Measurements from ENCODE around the gene GTPBP4.

The GTPBP4 gene

DNA sequence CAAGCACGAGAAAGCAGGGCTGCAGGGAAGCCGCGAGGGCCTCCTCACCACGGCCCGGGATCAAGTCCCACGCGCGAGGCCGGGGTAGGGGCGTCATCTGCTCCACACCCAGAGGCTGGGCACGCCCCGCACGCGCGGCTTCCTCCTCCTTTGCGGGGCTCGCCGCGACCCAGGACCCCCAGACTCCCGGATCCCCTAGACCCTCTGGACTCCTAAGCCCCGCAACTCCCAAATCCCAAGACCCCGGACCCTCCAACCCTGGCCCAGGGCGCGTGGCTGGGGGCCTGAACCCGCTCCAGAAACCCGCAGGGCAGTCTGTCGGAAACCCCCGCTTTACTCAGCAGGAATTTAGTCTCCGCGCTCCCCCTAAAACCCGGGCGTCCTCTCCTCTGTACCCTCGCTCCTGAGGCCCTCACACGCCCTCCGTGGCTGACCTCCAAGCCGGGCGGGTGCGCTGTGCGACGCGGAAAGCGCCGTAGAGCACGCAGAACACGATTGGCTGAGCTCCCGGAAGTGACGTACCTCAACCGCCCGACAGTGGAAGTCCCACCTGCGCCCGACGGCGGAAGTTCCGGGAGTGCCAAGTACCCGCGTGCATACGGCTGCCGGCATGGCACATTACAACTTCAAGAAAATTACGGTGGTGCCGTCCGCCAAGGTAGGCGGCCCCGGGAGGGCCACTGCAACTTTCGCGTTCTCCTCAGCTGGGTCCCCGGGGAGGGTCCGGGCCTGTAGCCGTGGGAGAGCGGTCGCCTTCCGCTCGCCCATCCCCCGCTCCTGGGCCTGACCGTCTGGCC, at the start of gene GTPBP4:
Gene GTPBP4 (plus strand): TSS at position 565 of the 797 bp plus-strand sequence. CDS start 46 bp downstream, at position 611.
- peak; percentile 98 for DNase-seq

DNA sequence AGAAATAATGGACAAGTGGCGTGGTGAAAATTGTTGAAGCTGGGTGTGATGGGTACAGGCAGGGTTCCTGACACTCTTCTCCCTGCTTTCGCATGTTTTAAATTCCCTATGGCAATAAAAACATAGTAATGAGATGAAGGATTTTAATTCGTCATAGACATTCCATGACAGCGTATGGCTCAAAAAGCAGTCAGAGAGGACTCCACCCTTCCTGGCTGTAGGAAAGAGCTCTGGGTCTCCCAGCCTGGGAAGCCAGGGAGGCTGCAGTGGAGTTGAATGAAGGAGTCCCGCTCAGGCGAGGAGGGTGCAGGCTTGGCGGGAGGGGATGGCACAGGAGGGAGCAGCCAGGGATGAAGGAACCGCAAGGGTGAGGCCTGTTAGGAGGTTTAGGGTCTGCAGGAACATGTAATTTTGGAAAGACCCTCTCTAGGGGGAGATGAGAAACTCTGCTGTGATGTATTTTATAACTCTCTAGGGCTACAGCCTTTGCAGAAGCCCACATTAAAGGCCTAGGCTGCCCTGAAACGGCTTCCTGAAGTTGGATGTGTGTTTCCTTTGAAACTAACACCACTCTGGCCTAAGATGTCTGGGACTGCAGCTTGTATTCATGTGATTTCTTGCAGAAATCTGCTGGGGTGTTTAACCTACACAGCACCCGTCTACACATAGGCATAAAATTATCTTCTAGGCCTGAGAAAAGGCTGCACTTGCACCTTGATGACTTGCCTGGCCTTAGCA, 49.1 kb upstream of the GTPBP4 start:
- no peak for DNase-seq

DNA sequence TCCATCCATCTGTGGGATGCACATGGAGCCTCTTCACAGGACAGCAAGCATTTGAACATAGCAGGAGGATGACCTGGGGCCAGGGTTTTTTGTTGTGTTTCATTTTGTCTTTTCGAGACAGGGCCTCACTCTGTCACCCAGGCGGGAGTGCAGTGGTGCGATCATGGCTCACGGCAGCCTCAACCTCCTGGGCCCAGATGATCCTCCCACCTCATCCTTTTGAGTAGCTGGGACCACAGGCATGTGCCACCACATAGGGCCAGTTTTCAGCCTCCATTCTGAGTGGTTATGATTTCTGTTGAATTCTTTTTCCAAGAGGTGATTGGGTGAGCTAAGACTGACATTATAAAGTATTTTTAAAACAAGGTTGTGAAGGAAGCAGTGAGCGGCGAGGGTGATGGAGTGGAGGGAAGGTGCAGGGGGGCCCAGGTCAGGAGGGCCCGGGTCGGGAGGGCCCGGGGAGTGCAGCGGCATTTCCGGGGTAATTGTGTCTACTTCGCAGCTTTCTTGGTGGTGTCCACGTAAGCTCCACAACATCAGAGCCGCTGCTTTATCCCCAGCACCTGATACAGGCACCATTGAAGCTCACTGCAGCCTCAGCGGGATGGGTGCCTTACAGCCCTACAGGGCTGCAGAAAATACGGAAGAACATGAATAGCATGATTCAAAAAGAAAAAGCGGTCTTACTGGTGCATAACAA, 44.8 kb upstream of the GTPBP4 start:
- DNase-seq: no peak

DNA sequence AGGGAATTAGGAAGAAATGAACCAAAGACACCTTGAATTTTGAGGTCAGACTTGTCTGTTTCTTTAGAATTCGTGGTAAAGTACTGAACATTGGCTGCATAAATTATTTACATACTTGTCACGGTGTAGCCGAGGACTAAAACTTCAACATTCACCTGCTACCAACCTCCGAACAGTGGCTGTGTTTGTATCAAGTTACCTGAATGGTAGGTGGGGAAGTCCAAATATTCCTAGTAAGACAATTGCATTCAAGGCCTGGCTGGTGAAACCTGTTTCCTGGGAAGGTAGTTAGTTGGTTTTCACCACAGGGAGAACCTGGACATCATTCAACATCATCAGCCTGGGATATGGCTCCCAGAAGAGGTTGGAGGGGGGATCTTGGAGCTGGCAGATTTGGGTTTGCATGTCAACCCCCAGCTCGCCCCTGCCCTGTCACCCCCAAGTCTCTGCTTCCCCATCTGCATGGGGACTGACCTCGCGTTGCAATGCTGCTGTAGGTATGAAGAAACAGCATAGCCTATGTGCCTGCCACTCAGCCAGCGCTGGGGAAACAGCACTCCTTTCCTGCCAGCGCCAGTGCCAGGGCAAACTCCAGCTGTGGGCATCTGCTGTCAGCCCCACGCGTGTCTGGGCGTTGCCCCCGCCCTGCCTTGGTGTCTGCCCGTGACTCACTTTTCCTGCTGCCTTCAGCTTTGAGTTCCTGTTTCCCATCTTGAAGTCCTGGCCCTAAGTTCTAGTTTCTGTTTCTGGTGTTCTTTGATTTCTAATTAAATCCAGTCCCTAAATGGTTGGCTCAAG, 44.0 kb upstream of the GTPBP4 start:
- peak; percentile 99 for DNase-seq

DNA sequence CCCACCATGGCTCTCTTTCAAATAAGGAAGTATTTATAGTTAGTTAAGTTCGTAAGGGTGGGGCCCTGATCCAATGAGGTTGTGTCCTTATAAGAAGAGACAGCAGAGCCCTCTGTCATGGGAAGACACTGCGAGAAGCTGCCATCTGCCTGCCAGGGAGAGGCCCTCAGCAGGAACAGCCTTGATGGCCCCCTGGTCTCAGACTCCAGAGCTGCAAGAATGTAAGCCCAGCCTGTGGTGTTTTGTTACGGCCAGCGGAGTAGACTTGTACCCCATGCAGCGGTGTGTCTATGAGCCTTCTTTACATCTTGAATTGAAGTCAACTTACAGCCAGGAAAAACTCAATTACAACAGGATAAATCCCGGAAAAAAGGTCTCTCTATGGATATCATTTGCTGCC, 42.5 kb upstream of the GTPBP4 start:
- peak; percentile 34 for DNase-seq

DNA sequence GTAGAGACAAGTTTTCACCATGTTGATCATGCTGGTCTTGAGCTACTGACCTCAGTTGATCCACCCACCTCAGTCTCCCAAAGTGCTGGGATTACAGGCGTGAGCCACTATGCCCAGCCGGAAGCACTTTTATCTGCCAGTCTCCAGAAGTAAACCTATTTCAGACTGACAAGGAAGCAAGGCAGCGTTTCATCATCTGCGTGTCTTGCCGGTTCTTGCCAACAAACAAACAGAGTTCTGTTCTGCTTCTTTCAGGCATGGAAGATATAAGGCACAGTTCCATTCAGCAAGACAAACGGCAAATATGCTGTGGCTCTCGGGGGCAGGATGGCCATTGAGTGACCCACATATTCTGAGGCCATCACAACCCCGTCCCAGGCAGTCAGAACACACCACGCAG, 41.2 kb upstream of the GTPBP4 start:
- DNase-seq: peak; percentile 51

DNA sequence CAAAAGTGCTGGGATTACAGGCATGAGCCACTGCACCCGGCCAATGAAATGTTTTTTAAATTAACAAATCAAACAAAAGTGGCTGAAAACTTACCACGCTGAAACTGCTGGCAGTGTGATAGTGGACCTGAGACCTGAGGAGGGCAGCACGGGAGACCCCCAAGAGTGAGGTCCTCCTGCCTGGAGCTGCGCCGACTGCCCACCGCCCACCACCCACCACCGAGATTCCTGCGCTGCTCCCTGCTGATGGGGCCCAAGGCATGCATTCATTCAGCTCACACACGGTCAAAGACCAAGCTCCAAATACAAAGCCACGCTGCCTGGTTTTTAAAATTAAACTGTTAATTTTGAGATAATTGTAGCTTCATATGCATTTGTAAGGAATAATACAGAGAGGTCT, 40.4 kb upstream of the GTPBP4 start:
- no peak for DNase-seq

DNA sequence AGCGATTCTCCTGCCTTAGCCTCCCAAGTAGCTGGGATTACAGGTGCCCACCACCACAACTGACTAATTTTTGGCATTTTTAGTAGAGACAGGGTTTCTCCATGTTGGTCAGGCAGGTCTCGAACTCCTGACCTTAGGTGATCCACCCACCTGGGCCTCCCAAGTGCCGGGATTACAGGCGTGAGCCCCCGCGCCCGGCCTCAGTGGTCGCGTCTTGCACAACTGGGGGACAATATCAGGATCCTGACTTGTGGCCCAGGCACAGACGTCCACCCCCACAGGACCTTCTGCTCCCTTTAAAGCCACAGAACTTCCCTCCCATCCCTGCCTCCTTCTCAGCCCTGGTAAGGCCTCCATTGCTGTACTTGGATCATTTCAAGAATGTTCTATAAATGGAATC, 39.9 kb upstream of the GTPBP4 start:
- no peak for DNase-seq

DNA sequence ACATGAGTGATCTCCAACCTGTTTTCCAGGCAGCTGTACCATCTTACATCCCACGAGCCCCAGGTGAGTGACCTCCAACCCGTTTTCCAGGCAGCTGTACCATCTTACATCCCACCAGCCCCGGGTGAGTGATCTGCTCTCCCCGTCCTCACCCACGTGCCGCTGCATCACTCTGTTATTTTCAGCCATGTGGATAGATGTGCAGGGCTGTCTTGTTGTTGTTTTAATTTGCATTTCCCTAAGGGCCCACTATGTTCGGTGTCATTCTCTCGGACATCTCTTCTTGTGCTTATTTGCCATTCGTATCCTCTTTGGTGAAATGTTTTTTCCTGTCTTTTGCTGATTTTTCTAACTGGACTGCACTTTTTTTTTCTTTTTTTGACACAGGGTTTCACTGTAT, 38.8 kb upstream of the GTPBP4 start:
- no peak for DNase-seq

DNA sequence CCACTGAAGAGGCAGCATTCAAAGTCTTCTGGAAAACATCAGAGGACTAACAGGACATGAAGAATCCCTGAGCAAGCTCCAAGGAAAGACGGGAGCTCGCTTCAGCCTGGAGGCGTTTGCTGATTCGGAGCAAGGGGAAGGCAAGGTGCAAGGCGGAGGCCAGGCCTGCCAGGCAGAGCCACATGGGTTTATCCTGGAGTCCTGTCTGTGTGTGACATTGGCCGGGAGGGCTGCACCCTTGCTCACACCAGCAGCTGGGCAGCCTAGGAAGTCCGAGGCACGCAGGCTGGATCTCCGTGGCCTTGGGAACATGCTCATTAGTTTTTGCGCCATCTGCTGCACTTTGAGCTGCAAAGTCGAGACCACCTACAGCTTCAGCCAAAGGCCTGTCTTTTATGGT, 34.4 kb upstream of the GTPBP4 start:
- DNase-seq: no peak

DNA sequence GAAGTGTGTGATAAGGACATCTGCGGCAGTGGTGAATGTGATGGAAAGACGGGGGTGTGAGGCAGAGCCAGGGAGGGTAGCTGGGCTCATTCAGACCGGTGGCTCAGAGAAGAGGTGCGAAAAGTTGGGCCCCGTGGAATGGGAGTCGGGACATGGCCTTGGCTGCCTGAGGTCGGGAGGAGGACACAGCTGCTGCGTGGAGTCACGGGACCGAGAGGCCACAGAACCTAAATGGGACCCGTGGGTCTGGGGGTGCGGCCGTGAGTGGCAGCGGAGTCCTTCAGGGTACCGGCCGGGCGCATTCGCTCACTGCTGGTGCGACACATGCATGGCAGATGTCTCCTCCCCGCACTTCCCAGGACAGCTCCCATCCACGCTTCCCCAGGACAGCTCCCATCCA, 33.8 kb upstream of the GTPBP4 start:
- DNase-seq: no peak

DNA sequence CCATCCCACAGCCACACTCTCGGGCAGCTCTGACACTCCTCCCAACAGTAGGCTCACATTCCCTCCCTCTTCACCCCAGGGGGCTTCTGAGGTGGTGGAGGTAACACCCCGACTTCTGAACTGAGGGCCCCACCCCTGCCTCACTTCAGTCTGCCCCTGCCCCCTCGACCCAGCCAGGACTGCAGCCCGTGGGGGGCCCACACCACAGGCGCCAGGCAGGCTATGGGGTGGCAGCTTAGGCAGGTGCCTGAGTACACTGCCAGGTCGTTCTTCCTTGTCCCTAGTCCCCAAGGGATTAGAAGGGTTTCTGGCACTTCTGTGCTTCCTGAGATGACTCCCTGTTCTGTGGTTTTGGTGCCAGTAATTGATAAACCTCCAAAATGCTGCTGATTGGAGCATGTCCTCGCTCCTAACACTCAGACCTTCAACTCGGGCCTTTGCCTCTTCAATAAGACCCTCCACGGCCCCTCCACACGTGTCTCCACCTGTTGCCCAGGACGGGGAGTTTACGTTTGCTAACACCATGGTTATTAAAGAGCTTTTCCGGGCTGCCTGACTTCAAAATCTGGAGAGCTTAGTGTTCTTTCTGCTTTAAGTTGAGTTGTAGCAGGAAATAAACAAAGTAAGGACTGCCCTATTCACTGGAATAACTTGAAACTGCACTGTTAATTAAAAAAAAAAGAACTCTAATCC, 33.0 kb upstream of the GTPBP4 start:
- no peak for DNase-seq

DNA sequence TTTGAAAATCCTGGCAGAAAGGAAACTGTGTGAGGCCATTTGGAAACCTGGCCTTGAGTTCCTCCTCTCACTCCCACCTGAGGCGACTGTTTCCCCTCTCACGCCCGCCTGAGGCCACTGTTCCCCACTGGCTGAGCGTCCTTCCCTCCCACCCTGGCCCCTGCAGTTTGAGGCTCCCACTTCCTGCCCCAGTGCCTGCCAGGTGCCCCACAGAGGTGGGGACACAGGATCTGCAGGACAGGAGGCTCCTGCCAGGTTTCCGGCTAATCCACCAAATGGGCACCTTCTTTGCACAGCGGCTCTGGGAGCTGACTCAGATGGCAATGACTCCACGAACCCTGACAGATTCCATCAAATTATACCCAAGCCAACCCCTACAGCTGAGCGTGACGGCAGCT, 32.4 kb upstream of the GTPBP4 start:
- DNase-seq: no peak

DNA sequence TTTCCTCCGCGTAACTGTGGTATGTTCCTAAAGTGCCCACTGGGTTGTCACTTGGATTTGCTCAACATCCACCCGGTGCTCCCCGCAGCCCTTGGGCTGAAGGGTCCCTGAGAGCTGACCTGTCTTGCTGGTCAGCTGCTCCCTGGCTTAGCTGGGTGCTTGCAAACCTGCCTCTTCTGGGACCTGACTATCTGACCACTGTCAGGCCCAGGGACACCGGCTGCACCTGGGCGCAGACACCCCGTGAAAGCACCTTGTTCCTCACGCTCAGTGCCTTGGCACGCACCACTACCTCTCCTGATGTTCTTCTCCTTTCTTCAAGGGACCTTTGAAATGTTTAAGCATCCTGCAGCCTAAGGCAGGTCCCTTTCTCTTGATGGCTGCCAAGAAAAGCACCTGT, 30.1 kb upstream of the GTPBP4 start:
- DNase-seq: no peak

DNA sequence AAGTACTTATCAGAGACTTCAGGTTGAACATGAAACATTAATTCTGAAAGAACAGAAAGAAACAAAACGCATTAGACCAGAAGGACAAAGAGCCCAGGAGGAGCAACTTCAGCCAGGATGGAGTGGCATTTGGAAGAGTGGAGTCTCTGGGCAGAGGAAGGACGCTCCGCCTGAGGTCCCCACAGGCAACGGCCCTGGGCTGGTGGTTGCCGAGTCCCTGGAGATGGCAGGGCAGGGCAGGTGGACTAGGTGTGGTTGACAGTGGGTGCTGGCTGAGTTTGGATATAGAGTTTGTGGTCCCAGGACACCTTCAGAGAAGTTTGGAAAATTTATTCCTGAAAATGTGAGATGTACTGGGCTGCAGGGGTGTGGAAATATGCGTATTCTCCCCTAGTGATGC, 29.4 kb upstream of the GTPBP4 start:
- DNase-seq: no peak

DNA sequence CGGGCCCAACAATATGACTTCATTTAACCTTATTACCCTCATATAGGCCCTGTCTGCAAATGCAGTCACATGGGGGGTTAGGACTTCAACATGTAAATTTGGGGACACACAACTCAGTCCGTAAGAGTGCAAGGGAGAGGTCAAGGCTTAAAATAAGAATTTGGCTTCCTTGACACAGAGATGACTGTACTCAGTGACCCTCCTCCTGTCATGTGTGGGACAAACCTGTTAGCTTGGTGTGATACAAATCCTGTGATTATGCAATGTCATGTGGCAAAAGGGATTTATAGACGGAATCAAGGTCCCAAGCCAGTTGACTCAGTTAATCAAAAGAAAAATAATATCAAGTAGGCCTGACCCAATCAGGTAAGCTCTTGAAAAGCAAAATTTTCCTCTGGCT, 25.9 kb upstream of the GTPBP4 start:
- no peak for DNase-seq

DNA sequence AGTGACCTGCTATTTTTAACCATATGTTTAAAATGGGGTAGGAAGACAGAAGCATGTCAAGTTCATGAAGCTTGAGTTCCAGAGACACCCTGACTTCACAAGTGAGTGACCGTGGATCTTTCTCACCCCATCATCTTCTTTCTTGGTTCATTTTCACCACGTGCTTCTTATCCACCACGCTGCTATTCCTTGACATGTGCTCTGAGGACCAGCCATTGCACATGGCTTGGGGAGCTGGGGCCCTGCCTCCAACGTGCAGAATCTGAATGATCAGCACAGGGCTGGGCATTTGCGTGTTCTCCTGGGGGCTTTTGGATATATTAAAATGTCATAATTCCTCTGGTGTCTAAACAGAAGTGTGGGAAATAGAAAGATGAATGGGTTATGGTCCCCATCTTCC, 25.0 kb upstream of the GTPBP4 start:
- no peak for DNase-seq

DNA sequence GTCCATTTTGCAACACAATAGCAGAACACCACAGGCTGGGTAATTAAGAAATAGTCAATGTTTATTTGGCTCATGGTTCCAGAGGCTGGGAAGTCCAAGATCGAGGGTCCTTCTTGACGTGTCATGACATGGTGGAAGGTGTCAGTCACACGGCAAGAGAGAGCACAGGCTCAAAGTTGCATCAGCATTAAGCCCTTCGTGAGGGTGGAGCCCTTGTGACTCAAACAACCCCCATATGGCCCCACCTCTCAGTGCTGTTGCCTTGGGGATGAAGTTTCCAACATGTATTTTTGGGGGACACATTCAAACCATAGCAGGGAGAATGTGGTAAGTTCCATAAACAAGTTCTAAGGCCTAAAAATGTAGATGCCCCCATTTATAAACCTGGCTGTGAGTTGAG, 24.6 kb upstream of the GTPBP4 start:
- no peak for DNase-seq

DNA sequence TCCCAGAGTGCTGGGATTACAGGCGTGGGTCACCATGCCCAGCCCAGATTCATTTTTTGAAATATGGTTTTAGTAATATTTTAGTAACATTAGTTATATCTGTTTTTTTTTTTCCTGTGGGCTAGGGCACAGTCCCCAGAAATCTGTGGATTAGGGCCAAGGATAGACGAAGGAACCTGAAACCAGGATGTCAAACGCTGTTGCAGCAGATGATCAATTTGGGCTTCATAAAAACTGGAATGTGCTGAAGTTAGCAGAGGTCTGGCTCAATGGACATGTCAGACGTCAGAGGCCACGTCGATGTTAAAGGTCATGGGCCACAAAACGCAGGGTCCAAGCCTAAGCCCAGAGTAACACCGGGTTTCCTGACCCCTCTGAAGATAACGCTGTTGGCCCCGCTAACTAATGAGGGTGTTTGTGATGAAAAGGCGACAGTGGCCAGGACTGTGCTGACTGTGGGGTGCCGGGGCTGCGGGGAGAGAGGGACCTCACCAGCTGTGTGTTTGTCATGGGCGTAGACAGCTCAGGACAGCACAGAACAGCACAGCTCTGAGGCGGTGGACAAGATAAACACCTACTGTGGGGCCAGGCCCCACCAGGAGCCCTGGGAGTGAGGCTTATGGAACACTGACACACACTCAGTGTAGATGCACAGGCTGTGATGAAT, 23.8 kb upstream of the GTPBP4 start:
- no peak for DNase-seq

DNA sequence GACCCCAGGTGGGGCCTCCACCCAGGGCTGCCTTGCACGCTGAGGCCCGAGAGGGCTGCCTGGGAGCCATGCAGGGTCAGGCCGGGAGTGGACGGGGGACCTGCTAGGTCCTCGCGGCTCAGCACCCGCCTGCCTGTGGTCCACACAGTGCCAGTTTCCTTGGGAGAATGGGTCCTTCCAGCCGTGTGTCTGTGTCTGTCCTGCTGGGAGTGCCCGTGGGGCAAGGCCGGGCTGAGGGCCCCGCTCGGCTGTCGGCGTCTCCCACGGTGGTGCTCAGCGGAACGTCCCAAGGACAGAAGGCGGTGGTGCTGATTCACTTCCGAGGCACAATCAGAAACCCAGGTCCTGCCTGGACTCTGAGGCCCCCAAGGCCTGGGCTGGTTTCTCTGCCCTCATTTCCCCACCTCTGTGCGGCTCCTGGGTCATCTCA, 23.2 kb upstream of the GTPBP4 start:
- DNase-seq: no peak

DNA sequence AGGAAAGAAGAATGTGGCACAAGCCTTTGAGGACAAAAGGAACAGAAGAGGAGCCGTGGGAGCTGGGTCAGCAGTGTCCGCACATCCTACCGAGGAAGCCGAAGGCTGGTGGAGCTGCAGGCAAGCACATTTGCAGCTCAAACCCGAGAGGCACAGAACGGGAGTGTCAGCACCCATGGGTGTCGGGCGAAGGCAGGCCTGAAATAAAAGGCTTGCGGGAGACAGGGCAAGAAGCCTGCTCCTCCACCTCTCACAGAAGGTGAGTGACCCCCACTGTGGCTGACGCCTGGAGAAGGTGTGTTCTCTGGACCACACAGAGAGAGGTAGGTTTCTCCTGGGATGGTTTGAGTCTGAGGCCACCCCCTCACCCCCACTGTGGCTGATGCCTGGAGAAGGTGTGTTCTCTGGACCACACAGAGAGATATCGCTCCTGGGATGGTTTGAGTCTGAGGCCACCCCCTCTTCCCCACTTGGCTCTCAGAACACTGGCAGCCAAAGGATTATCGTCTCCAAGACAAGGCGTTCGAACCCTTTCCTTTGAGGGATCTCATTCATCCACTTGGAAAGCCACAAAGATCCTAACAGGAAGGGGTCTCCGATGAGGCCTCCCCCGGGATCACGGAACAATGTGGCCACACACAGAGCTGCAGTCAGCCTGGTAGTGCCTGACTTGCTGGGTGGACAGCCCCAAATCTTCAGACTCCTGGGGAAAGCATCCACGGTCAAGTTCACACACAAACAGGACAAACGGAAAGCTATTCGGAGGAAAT, 21.6 kb upstream of the GTPBP4 start:
- DNase-seq: no peak
